ENCODE measurements around the gene SSC4D.
A peak's percentile ranks its signal among the peaks of the same experiment; 100 is the strongest.
"Not testable (repeated sequence)": the region's sequence is repeated elsewhere in the genome, so short reads cannot be mapped to it uniquely, and the experiment has no call there.

SSC4D gene

DNA sequence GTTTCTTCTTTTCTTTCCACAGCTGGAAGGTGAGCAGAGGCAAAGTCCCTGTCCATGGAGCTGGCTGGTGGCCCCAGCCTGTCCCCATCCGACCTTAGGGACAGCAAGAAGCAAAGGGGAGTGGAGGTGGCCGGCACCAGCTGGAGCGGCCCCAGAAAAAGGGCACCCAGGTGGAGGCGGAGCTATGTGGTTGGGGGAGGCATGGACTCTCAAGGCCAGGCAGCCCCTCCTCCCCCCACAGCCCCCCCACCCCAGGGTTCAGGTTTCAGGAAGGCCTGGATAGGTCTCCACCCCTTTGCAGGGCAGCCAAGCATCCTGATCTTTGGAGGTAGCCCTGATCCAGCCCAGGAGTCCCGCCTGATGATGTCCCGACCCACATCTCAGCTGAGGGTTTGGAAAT is at the start of gene SSC4D:
SSC4D (minus strand) TSS at position 161 of the 400 bp plus-strand sequence. CDS start 5,258 bp downstream, outside the sequence.
- TF ChIP-seq JUND (IDR thresholded peaks at IDR 0.05; ENCODE audit: low read depth), result no peak
- peak in 1 of 2 experiments; percentile 60 for DNase-seq (ENCODE audit: low read depth in 1 of 2, low spot score in 1 of 2)
- in situ Hi-C loops (cut with HindIII; ENCODE audit: low pct_unique_long_range_greater_than_20kb, low sequenced_read_pairs), result no loop called here

DNA sequence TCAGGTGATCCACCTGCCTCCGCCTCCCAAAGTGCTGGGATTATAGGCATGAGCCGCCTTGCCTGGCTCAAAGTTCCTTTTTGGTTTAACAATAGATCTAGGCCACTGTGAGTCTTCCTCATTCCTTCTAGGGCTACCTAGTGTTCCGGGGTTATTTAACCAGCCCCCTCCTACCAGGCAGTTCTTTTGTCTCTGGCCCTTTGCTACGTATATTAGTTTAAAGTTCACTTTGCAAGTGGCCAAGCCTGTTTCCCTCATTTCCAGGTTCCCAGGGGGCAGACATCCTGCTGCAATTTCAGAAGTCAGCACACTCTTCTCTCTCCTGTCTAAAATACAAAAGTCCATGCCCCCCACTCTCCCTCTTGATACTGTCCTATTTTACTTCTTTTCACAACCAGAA is 49.0 kb upstream of the SSC4D start:
- DNase-seq (ENCODE audit: low read depth in 1 of 2, low spot score in 1 of 2); in situ Hi-C loops (cut with HindIII; ENCODE audit: low pct_unique_long_range_greater_than_20kb, low sequenced_read_pairs): not testable (repeated sequence)

DNA sequence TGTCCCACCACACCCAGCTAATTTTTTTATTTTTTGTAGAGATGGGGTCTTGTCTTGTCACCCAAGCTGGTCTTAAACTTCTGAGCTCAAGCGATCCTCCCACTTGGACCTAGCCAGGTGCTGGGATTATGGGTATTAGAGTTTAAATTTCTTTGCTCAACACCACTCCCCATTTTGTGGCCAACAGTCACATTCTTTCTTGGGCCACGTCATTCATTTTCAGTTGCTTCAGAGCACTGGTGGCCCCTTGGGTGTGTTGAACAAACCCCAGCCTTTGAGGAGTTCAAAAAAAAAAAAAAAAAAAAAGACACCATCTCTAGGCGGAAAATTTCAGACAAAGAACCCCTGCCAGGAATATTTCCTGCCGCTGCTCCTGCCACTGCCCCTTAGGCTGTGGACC is 47.5 kb upstream of the SSC4D start:
- in situ Hi-C loops (cut with HindIII; ENCODE audit: low pct_unique_long_range_greater_than_20kb, low sequenced_read_pairs), result not testable (repeated sequence)

DNA sequence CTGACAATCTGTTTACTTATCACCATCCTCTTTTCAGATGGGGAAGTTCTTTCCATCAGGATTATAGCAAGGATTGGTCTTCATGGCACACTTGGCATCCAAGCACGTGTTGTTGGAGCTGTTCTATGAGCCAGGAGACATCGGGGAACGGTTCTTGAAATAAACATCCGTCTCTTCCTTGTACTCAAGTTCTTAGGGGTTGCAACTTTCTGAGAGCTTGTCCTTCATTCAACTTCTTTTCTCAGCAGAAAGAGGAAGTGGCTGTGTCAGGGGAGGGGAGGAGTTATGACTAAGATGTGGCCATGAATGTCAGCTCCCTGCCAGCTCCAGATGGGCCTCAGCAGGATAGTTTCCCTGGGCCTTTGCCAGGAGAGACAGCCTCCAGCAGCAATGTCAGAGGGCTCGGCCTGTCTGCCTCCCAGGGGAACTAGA is 36.1 kb upstream of the SSC4D start:
- DNase-seq (ENCODE audit: low read depth in 1 of 2, low spot score in 1 of 2); in situ Hi-C loops (cut with HindIII; ENCODE audit: low pct_unique_long_range_greater_than_20kb, low sequenced_read_pairs): not testable (repeated sequence)

More for the DNA sequence above, 47.5 kb upstream of the SSC4D start:
- DNase-seq (ENCODE audit: low read depth in 1 of 2, low spot score in 1 of 2), result not testable (repeated sequence)

DNA sequence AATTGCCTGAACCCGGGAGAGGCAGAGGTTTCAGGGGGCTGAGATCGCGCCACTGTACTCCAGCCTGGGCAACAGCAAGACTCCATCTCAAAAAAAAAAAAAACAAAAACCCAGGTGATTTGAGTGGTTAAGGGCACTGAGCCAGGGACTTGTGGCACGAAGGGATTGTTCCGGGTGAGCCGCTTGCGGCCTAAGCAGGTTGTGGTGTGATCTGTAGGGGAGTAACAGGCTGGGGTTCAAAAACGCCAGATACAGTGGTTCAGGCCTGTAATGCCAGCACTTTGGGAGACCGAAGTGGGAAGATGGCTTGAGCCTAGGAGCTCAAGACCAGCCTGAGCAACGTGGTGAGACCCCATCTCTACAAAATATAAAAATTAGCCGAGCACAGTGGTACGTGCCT is 34.3 kb upstream of the SSC4D start:
- in situ Hi-C loops (cut with HindIII; ENCODE audit: low pct_unique_long_range_greater_than_20kb, low sequenced_read_pairs); DNase-seq (ENCODE audit: low read depth in 1 of 2, low spot score in 1 of 2): not testable (repeated sequence)

DNA sequence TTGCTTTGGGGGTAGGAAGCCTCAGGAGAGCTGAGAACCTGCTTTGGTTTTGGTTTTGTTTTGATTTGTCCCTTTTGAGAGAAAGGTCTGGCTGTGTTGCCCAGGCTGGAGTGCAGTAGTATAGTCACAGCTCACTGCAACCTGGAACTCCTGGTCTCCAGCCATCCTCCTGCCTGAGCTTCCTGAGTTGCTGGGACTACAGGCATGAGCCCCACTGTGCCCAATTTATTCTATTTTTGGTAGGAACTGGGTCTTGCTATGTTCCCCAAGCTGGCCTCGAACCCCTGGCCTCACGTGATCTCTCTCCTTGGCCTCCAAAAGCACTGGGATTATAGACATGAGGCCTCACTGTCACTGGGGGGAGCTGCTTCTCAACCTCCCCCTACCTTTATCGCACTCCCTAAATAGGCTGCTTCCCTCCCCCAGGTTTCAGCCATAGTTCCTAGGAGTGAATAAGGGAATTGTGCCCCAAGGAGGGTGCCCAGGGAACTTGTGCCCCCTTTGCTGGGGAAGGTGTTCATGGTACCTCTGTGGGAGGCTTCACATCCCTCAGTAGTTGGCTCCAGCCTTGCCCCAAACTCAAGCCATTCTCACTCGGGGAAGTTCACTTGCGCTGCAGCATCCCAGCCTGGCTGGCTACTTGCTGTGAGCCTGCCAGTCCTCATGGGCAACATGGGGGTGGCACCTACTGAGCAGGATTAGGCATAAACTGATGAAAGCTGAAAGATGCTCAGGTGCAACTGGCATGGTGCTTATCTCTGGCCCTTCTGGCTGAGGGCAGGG is 33.4 kb upstream of the SSC4D start:
- DNase-seq (ENCODE audit: low read depth in 1 of 2, low spot score in 1 of 2); in situ Hi-C loops (cut with HindIII; ENCODE audit: low pct_unique_long_range_greater_than_20kb, low sequenced_read_pairs): not testable (repeated sequence)

DNA sequence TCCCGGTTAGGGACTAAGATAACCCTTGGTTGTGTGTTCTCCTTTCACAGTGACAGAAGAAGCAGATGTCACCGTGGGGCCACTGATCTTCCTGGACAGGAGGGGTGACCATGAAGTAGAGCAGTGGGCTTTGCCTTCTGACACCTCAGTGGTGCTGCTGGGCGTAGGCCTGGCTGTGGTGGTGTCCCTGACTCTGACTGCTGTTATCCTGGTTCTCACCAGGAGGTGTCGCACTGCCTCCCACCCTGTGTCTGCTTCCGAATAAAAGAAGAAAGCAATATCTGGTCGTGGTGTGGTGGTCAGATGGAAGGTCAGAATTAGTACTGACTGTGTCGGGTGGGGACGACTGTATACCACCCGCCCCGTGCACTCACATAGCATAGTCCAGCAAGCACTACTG is 32.3 kb upstream of the SSC4D start:
- in situ Hi-C loops (cut with HindIII; ENCODE audit: low pct_unique_long_range_greater_than_20kb, low sequenced_read_pairs); DNase-seq (ENCODE audit: low read depth in 1 of 2, low spot score in 1 of 2): not testable (repeated sequence)

DNA sequence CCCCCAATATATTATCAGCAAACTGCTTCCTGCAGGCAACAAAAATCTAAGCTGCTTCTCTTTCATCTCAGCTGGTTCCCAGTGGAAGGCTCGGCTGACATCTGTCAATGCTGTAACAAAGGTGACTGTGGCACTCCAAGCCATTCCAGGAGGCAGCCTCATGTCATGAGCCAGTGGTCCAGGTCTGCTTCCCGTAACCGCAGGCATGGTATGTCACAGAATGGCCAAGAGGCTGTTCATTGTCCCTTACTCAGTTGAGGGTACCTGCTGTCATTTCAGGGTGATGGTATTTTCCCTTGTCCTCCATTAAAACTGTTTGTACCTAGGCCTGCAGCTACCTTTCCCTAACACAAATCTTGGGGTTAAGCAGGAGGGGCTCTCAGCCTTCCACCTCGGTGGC is 30.9 kb upstream of the SSC4D start:
- in situ Hi-C loops (cut with HindIII; ENCODE audit: low pct_unique_long_range_greater_than_20kb, low sequenced_read_pairs); DNase-seq (ENCODE audit: low read depth in 1 of 2, low spot score in 1 of 2): not testable (repeated sequence)

DNA sequence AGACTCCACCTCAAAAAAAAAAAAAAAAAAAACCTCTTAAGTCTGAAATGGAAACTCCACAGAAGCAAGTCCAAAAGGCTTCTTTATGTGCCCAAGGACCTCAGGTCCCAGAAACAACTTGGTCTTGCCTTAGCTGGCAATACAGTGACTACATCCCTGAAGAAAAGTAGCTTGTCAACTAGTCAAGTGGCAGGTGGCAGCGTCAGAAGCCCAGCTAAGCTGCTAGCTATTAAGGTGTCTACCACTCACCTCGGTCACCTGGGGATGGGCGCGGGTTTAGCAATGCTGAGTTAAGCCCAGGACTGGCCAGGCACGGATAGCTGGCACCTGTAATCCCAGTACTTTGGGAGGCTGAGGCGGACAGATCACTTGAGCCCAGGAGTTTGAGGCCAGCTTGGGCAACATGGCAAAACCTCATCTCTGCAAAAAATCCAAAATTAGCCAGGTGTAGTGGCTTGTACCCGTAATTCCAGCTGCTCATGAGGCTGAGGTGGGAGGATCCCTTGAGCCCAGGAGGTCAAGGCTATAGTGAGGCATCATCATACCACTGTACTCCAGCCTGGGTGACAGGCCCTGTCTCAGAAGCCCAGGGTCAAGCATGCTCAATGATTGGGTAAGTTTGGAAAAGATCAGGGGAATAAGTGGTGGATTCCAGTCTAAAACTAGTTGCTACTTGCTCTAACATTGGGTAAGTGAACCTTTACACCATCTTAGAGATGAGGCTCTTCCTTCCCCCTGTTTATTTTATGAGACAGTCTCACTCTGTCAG is 29.8 kb upstream of the SSC4D start:
- DNase-seq (ENCODE audit: low read depth in 1 of 2, low spot score in 1 of 2); in situ Hi-C loops (cut with HindIII; ENCODE audit: low pct_unique_long_range_greater_than_20kb, low sequenced_read_pairs): not testable (repeated sequence)

DNA sequence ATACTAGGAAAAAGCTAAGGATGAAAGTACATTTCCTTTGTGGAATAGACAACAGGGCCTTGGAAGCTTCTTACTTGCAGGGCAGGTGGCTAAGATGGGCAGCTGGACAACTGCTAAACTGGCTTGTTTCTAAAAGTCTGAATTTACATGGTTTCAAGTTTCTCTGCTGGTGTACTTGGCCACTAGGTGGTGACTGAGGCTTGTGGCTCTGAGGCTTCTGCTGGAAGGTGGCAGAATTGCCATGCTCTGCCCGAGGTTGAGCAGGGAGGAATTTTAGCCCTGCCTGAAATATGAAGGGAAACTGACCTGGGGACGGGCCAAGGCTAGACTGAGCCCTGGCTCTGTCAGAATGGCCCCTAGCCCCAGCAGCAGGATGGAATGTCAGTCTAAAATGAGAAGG is 28.4 kb upstream of the SSC4D start:
- DNase-seq (ENCODE audit: low read depth in 1 of 2, low spot score in 1 of 2), result peak in 1 of 2 experiments; percentile 92
- in situ Hi-C loops (cut with HindIII; ENCODE audit: low pct_unique_long_range_greater_than_20kb, low sequenced_read_pairs), result not testable (repeated sequence)

DNA sequence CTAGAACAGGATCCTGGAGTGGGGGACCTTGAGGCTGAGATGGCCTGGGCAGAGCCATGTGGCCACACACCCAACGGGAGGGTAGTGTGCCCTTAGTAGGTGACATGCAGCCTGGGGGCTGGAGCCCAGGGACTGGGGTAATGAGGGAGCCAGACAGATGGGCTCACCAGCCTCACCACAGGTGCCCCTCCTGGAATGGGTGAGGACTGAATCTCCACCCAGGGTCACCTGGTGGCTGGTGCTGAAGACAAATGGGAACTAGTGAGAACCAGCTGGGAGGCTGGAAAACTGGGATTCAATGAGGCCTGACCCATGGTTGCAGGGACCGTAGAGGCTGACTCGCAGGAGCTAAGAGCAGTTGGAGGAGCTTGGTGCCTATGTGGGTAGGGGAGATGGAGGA is 21.3 kb upstream of the SSC4D start:
- no peak for TF ChIP-seq JUND (IDR thresholded peaks at IDR 0.05; ENCODE audit: low read depth)
- in situ Hi-C loops (cut with HindIII; ENCODE audit: low pct_unique_long_range_greater_than_20kb, low sequenced_read_pairs), result no loop called here
- no peak for DNase-seq (ENCODE audit: low read depth in 1 of 2, low spot score in 1 of 2)

DNA sequence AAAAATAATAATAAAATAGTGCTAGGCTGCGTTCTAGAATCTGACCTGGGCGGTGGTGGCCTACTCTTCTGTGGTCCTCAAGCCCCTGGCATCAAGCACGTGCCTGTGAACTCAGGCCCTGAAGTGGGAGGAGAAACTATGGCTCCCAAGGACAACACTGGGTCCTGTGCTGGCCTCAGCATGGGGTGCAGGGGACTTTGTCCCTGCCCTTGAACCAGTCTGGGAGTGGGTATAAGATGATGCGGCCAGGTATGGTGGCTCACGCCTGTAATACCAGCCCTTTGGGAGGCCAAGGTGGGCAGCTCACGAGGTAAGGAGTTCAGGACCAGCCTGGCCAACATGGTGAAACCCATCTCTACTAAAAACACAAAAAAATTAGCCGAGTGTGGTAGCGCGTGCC is 20.7 kb upstream of the SSC4D start:
- in situ Hi-C loops (cut with HindIII; ENCODE audit: low pct_unique_long_range_greater_than_20kb, low sequenced_read_pairs), result no loop called here

DNA sequence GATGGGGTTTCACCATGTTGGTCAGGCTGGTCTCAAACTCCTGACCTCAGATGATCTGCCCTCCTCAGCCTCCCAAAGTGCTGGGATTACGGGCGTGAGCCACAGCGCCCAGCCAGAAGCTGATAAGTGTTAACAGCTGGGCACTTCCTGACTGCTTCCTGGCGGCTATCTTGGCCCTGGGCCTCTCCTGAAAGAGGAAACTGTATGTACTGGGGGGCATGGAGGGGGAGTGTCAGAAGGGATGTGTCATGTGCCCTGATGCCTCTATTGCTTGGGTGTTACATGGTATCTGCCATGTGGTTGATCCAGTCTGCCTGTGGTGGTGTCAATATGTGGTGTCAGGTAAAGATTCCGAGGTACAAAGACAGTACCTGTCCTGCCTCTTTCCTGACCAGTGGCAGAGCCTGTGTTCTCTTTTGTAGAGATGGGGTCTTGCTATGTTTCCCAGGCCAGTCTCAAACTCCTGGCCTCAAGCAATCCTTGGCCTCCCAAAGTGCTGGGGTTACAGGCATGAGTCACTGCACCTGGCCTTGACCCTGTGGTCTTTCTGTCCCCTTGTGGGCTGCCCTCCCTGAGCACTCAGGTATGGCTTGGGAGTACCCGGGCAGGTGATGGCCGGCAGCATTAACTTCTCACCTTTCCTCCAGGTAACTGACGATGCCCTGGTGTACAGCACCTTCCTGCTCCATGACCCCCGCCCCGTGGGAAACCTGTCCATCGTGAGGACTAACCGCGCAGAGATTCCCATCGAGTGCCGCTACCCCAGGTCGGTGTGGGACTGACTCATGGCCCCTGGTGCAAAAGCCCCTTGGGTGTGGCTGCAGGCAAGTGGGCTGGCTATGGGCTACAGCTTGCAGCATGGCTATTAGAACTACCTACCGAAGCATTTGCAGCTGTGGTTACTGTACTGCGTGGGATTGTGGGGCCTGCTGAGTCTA is 19.6 kb upstream of the SSC4D start:
- no peak for TF ChIP-seq JUND (IDR thresholded peaks at IDR 0.05; ENCODE audit: low read depth)
- in situ Hi-C loops (cut with HindIII; ENCODE audit: low pct_unique_long_range_greater_than_20kb, low sequenced_read_pairs), result no loop called here
- no peak for DNase-seq (ENCODE audit: low read depth in 1 of 2, low spot score in 1 of 2)

More for the DNA sequence above, 20.7 kb upstream of the SSC4D start:
- TF ChIP-seq JUND (IDR thresholded peaks at IDR 0.05; ENCODE audit: low read depth), result no peak
- DNase-seq (ENCODE audit: low read depth in 1 of 2, low spot score in 1 of 2), result no peak
